Stimulated activated CD8-positive, alpha-beta memory T cell treated with anti-CD3 and anti-CD28 coated beads, Interleukin-12 subunit alpha, Interleukin-12 subunit beta, amount 100 ng/mL, for 24 hours (primary cell): ENCODE data around the gene INPP5D.
"Not testable (repeated sequence)": the region's sequence is repeated elsewhere in the genome, so short reads cannot be mapped to it uniquely, and the experiment has no call there.

Experiments used
- DNase-seq: peaks from one replicate; pipeline ENCODE4 v3.0.0-alpha.2; 2020; ENCODE audit errors: extremely low read depth

The INPP5D gene

DNA sequence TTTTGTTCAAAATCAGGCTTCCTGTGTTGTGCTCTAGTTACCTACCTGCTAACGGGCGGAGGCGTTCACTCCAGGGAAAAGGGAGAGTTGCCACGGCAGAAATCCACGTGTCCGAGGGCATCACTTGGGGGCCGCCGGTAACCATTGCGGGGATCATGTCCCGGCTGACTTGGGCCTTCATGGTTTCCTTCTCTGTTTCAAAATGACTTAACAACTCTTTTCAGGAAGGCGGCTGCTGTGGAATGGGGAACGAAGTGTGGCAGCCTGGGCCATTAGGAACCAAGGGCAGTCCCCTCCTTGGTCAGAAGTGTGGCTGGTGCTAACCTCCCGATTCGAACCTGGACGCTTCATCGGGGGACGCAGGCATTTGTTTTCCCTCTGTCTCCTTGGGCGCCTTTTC lies 56.8 kb downstream of the INPP5D start:
- no peak for DNase-seq

GRCh38 chr2:233117351-233117750 lies 57.2 kb downstream of the INPP5D start:
- no peak for DNase-seq

- DNase-seq, result no peak
These were observed 57.9 kb downstream of the INPP5D start for GRCh38 chr2:233117811-233118647.

- no peak for DNase-seq
These were observed 58.5 kb downstream of the INPP5D start for GRCh38 chr2:233118648-233119000.

GRCh38 chr2:233119123-233119522 lies 59.0 kb downstream of the INPP5D start:
- DNase-seq, result no peak

DNA sequence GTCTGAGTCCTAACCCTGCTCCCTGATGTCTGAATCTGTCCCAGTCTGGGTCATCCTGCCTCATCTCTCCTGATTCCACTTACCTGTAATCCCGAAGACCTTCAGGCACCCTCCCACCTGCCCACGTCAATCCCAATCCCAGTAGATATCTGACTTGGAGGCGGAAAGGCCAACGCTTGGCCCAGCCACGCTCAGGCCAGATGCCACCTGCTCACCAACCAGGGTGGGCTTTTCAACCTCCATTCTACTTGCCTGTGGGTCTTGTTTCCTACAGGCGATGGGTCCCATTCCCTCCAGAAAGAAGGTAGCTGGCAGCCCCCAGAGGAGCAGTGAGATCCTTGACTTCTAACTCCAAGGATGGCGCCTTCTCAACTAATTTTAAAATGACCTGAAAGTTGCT lies 59.7 kb downstream of the INPP5D start:
- no peak for DNase-seq

GRCh38 chr2:233120459-233120858 lies 60.3 kb downstream of the INPP5D start:
- no peak for DNase-seq

GRCh38 chr2:233121856-233122255 lies 61.7 kb downstream of the INPP5D start:
- no peak for DNase-seq

DNA sequence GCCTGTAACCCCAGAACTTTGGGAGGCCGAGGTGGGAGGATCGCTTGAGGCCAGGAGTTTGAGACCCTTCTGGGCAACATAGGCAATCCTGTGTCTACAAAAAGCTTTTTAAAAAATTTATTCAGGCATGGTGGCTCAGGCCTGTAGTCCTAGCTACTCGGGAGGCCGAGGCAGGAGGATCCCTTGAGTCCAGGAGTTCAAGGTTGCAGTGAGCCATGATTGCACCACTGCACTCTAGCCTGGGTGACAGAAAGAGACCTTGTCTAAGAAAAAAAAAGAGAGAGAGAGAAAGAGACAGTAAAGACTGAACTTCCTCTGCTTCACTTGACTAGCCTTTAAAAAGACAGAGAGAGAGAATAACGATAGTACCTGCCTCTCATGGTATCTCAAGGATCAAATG lies 62.4 kb downstream of the INPP5D start:
- no peak for DNase-seq

DNA sequence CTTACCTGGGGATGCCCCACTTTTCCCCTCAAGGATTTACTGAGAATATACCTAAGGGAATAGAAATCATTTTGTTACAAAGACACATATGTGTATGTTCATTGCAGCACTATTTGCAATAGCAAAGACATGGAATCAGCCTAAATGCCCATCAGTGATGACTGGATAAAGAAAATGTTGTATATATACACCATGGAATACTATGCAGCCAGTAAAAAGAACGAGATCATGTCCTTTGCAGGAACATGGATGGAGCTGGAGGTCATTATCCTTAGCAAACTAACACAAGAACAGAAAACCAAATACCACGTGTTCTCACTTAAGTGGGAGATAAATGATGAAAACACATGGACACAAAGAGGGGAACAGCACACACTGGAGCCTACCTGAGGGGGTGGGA lies 63.4 kb downstream of the INPP5D start:
- not testable (repeated sequence) for DNase-seq

- DNase-seq, result no peak
These were observed 64.4 kb downstream of the INPP5D start for GRCh38 chr2:233124421-233125080.

DNA sequence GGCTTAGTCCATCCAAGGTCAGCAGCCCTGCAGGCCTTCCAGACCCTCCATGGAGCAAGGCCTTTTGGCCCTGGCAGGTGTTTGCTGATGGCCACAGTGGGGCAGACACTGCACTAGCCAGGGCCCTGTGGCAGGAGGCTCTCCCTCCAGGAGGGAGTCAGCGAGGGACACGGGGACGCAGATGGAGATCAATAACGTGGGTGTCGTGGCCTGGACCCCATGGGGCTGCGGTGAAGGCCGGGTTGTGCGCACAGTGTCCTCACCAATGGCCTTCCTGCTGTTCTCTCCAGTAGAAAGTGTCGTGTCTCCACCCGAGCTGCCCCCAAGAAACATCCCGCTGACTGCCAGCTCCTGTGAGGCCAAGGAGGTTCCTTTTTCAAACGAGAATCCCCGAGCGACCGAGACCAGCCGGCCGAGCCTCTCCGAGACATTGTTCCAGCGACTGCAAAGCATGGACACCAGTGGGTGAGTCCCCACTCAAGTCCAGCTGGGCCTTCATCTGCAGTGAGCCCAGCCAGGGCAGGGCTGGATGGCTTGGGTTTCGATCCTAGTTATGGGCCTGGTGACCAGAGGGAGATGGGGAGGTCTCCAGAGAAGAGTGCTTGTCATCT lies 65.4 kb downstream of the INPP5D start:
- DNase-seq, result no peak

DNA sequence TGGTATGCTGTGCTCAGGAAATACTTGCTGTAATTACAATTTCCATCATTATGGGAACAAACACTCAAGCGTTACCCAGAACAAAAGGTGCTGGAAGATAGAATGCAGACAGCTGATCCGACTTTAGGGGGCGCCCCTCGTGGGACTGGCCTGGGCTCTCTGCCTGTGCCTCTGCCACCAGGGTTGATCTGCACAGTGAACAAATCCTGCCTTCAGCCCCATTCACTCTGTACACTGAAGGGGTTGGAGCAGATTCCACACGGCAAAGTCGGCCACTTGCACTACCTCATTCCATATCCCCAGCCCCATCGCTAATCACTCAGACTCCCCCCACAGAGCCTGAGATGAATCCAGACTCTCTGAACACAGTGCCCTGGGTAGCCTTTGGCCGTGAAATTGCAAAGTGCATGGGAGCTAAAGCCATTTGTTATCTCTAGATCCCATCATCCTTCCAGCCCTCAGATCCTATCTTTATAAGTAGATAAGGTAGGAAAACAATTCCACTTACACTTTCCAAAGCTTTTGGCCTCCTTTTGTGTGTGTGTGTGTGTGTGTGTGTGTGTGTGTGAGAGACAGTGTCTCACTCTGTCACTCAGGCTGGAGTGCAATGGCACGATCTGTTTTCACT lies 69.3 kb downstream of the INPP5D start:
- no peak for DNase-seq

DNA sequence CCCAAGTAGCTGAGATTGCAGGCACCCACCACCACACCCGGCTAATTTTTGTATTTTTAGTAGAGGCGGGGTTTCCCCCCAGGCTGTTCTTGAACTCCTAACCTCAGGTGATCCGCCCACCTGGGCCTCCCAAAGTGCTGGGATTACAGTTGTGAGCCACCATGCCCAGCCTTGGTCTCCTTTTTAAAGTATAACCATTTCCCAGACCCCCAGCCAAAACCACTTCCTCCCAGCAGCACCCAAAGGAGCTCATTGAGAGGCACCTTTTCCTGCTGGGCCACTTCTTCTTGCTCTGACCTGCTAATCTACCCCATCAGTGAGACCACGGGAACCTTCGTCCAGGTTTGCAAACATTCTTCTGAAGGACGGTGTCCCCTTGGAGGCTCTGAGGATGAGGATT lies 69.9 kb downstream of the INPP5D start:
- DNase-seq, result no peak

DNA sequence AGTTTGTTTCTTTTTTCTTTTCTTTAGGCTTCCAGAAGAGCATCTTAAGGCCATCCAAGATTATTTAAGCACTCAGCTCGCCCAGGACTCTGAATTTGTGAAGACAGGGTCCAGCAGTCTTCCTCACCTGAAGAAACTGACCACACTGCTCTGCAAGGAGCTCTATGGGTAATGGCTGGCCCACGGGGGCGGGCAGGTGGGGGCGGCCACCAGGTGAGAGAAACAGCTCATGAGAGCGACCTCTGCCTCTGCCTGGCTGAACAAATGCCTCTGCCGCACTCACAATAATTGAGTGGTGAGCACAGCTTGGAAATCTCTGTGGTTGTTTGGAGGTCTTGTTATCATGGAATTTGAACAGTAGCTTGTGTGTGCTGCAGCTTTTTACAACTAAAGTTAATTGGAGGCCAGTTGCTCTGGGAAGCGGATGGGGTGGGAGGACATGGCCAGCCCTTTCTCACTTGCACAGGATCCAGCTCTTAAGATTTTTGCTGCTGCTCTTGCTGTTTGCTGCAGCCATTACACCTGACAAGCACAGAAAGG lies 70.4 kb downstream of the INPP5D start:
- DNase-seq, result no peak

GRCh38 chr2:233131936-233132720 lies 72.0 kb downstream of the INPP5D start:
- DNase-seq, result no peak

GRCh38 chr2:233133239-233133638 lies 73.1 kb downstream of the INPP5D start:
- no peak for DNase-seq

DNA sequence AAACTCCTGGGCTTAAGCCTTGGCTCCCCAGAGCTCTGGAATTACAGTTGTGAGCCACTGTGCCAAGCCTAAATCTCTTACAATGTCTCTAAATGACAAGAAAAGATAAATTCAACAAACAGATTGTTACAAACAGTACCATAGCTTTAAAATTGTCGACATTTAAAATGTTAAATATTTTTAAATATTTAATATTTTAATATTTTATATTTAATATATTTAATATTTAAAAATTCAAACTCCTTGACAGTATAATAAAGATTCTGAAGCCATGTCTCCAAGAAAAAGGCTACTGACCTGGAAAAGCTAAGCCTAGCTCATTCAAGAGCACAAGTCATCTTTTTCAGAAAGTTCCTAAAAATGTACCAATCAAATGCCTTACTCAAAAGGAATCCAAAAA lies 75.3 kb downstream of the INPP5D start:
- DNase-seq, result no peak

DNA sequence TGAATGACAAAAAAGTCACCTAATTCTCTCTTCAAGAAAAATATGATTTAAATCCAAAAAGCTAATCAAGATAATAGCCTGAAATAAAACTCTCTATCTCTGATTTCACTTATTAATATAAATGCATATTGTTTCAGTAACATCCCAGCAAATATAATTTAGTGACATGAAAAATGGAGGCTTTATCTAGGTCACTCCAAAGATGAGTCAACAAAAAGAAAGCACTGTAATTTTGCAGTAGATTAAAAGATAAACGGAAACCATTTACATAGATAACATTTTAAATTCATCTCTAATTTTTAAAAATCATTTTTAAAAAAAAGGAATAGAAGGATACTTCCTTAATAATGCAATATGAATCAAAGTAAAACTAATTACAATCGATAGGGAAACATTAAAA lies 76.9 kb downstream of the INPP5D start:
- DNase-seq, result no peak

- DNase-seq, result no peak
These were observed 80.0 kb downstream of the INPP5D start for GRCh38 chr2:233140077-233140585.

DNA sequence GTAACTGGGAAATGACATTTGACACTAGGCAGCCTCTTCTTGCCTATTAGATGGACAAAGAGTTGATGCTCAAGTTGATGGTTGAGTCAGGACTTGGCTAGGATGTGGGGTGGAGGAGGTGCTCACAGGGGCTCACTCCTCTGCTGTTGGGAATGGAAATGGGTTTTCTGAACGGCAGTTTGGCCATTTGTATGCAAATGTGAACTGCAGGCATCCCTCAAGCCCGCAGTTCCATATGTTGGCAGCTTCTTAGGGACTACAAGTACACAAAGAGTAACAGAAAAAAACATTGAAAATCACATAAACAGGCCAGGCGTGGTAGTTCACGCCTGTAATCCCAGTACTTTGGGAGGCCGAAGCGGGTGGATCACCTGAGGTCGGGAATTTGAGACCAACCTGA lies 80.8 kb downstream of the INPP5D start:
- DNase-seq, result no peak
